NCI-H1105 treated with DMSO at 0.1 percent for 48 hours (cell line): Measurements from ENCODE around the gene WHAMM.
"Not testable (repeated sequence)": the region's sequence is repeated elsewhere in the genome, so short reads cannot be mapped to it uniquely, and the experiment has no call there.

Experiments
- DNase-seq: peaks from one replicate; lab custom pipeline; 2025; lab: John Stamatoyannopoulos, UW

Gene WHAMM, protein sequence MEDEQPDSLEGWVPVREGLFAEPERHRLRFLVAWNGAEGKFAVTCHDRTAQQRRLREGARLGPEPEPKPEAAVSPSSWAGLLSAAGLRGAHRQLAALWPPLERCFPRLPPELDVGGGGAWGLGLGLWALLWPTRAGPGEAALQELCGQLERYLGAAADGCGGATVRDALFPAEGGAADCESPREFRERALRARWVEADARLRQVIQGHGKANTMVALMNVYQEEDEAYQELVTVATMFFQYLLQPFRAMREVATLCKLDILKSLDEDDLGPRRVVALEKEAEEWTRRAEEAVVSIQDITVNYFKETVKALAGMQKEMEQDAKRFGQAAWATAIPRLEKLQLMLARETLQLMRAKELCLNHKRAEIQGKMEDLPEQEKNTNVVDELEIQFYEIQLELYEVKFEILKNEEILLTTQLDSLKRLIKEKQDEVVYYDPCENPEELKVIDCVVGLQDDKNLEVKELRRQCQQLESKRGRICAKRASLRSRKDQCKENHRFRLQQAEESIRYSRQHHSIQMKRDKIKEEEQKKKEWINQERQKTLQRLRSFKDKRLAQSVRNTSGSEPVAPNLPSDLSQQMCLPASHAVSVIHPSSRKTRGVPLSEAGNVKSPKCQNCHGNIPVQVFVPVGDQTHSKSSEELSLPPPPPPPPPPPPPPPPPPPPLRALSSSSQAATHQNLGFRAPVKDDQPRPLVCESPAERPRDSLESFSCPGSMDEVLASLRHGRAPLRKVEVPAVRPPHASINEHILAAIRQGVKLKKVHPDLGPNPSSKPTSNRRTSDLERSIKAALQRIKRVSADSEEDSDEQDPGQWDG

DNA sequence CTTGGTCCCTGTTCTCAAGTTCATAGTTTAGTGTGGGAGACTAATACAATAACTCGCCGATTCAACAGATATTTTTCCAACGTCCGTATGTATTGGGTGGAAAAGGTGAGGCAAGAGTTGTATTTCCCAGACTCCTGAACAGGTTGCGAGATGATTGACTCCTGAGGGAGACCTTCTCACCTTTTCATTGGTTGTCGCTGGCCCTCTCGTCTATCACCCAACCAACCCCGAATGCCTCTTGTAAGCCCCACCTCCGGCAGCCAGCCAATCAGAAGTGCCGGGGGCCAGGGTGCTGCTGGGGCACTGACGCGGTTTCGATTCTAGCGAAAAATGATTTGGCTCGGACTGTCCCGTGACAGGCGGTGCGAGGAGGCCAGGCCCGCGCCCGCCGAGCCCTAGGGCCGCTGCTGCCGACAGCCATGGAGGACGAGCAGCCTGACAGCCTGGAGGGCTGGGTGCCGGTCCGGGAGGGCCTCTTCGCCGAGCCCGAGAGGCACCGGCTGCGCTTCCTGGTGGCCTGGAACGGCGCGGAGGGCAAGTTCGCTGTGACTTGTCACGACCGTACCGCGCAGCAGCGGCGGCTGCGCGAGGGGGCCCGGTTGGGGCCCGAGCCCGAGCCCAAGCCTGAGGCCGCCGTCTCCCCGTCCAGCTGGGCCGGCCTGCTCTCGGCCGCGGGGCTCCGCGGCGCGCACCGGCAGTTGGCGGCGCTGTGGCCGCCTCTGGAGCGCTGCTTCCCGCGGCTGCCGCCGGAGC lies at the start of gene WHAMM:
Gene WHAMM, plus strand, starts transcription at position 321 of the 753 bp plus-strand sequence. Its CDS starts 99 bp downstream, at position 420.
- DNase-seq: peak; percentile 86

GRCh38 chr15:82763361-82764116 lies 45.9 kb upstream of the WHAMM start:
- DNase-seq: no peak

DNA sequence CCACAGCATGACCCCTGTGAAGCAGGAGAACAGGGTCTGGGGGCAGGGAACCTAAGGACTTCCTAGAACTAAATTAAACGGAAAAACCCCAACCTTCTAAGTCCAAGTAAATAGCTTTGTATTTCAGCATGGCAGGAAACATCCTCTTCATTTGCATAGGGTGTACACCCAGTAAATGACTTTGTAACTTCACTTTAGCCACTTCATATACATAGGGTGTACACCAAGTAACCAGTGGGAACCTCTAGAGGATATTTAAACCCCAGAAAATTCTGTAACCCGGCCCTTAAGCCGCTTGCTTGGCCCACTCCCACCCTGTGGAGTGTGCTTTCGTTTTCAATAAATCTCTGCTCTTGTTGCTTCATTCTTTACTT lies 45.3 kb upstream of the WHAMM start:
- DNase-seq: no peak

GRCh38 chr15:82764740-82765139 lies 44.7 kb upstream of the WHAMM start:
- no peak for DNase-seq

- not testable (repeated sequence) for DNase-seq
These were observed 43.2 kb upstream of the WHAMM start for GRCh38 chr15:82766201-82766600.

DNA sequence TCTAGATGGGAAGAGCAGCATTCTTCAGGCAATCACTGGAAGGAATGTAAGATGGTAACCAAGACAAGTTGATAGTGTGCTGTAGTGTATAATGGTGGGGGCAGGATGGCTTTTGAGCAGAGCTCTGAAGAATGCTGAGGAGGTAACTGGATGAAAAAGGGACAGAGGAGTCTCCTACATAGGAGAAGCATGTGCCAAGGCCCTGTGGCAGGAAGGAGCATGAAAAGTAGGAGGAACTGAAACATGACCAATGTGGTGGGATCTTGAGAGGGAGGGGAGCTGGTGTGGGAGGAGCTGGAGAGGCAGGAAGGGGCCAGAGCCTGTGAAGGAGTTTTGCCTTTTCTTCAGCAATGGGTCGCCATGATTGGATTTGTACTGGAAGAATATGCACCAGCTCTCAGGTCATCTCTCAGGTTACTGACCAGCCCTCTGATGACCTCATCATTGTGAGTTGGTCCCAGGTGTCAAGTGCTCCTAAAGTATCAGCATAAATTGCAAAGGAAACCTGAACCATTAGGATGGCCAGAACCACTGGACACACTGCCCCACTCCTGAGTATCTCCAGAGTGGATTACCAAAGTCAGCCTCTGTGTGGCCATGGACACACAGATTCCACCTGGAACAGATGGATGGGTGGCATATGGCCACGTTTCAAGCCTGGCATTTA lies 42.1 kb upstream of the WHAMM start:
- no peak for DNase-seq

DNA sequence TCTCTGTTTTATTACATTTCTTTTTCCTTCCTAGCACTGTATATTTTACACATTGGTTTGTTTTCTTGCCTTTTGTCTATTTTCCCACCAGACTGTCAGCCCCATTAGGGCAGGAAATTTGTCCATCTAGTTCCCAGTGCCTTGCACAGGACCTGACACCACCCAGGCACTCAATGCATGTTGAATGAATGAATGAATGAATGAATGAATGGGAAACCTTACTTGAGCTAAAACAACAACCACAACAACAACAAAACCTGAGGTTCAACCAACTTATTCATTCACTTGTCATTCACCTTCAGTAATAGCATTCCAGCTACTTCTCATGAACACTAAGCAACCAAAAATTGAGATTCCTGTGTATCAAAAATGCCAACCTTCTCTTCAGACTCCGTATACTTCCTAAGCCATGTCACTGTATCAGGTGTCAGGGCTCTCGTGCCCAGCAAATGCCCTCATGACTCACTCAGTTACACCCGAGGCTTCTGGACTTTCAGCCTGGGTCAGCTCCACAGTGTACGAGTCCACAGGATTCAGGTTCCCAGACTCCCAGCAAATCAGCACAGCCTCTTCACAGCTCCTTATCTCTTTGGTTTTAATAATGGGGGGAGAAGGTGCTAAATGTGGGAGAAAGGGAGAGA lies 40.9 kb upstream of the WHAMM start:
- no peak for DNase-seq

DNA sequence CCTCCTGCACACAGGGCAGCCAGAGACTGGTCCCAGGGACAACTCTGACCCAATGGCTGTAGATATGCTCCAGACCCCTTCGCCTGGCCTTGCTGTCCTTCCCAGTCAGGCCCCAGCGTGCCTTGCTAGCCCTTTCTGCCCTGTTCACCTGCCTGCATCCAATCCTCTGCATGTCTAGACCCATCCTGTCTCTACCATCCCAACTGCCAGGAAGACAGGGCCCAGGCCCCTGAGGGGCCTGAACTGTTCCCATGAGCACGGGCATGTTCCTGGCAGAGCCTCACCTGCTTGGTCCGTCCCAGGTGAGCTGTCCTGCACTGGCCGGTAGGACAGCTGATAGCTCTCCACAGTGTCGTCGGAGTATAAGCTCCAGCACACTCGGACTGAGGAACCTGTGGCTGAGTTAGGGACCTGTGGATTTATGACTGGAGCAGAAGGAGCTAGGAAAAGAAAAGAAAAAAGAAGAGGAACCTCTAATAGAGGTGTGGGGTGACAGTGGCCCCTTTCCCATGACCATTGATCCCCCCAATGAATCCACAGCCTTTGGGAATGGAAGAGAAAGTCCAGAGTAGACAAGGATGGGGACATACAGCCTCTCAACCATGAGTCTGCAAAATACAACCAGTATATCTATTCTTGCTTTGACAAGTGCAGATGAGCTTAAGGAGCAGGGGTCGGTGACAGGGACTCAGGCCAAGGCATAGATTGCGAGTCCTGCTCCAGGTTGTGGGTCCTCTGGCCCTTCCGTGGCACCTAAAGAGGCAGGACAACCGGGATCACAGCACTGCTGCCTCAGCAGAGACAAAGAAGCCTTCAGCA lies 37.4 kb upstream of the WHAMM start:
- no peak for DNase-seq

DNA sequence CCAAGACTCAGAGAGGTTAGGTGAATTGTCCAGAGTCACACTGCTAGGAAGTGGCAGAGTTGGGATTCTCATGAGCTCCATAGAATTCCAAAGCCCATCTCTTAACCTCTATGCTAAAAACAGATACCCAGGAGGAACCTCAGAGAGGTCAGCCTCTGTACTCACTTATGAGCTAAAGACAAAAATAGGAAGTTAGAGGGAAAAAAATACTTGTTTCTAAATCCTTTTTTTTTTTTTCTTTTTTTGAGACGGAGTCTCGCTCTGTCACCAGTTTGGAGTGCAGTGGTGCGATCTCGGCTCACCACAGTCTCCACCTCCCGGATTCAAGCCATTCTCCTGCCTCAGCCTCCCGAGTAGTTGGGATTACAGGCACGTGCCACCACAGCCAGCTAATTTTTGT lies 34.9 kb upstream of the WHAMM start:
- DNase-seq: no peak

DNA sequence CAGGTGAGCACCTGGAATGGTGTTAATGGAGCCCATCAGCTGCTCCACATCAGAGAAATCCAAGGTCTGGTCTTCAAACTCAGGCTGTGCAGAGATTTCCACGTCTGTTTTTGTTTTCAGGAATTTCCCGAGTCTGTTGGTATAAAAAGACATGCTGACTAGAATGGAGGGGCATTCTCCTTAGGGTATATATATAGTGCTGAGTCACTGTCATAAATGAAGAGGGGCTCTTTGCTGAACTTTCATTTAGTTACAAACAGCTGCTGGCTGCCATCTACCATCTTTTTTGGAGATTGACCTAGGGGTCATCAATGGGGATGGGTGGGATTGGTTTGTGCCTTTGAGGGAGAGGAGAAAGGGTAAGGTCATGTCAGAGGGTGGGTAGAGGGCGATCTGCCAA lies 30.7 kb upstream of the WHAMM start:
- no peak for DNase-seq

GRCh38 chr15:82781349-82781748 lies 28.1 kb upstream of the WHAMM start:
- no peak for DNase-seq

DNA sequence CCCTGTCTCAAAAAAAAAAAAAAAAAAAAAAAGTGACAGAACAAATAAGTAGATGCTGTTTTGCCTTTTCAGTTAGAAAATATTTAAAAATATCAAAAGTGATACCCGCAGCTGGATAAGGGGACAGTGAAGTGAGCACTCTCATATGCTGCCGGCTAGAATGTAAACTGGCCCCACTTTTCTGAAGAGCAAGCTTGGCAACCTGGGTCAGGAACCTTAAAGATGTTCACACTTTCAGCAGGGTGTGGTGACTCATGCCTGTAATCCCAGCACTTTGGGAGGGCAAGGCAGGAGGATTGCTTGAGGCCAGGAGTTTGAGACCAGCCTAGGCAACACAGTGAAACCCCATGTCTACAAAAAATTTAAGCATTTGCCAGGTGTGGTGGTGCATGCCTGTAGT lies 20.9 kb upstream of the WHAMM start:
- no peak for DNase-seq

- no peak for DNase-seq
These were observed 19.9 kb upstream of the WHAMM start for GRCh38 chr15:82789491-82789890.

- DNase-seq: no peak
These were observed 19.1 kb upstream of the WHAMM start for GRCh38 chr15:82790321-82790720.

DNA sequence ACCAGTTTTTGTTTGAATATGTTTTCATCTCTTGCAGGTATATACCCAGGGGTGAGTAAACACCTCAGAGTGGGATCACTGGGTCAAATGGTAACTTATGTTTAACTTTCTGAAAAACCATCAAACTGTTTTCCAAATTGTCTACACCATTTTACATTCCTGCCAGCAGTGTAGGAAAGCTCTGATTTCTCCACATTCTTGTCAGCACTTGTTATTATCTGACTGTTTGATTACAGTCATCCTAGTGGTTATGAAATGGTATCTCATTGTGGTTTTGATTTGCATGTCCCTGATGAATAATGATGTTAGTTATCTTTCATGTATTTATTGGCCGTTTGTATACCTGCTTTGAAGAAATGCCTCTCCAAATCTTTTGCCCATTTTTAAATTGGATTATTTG lies 17.4 kb upstream of the WHAMM start:
- no peak for DNase-seq

DNA sequence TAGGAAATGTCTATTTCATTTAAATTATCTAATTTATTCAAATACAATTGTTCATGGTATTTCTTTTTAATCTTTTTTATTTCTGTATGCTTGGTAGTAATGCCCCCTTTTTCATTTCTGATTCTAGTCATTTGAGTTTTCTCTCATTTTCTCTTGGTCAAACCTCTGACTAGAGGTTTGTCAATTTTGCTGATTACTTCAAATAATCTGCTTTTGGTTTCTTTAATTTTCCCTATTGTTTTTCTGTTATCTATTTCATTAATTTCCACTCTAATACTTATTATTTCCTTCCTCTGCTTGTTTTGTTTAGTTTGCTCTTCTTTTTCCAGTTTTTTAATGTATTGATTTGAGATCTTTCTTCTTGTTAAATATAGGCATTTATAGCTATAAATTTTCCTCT lies 15.7 kb upstream of the WHAMM start:
- DNase-seq: no peak

GRCh38 chr15:82798104-82798503 lies 11.3 kb upstream of the WHAMM start:
- no peak for DNase-seq

DNA sequence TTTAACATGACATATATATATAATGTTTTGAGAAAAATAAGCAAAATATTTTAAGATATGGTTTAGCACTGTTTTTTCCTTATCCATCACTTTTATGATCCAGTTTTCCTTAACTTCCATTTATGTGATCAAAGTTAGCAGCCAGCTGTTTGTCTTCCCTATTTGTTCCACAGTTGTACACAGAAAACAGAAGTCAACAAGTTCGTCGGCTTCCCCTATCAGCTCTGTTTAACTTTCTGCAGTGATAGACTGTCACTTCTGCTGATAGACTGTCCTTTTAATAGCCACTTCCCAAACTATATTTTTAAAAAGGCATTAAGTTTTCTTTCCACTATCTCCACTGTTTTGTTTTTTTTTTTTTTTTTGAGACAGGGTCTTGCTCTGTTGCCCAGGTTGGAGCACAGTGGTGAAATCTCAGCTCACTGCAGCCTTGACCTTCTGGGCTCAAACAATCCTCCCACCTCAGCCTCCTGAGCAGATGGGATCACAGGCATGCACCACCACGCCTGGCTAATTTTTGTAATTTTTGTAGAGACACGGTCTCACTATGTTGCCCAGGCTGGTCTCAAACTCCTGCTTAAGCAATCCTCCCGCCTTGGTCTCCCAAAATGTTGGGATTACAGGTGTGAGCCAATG lies 10.8 kb upstream of the WHAMM start:
- no peak for DNase-seq

DNA sequence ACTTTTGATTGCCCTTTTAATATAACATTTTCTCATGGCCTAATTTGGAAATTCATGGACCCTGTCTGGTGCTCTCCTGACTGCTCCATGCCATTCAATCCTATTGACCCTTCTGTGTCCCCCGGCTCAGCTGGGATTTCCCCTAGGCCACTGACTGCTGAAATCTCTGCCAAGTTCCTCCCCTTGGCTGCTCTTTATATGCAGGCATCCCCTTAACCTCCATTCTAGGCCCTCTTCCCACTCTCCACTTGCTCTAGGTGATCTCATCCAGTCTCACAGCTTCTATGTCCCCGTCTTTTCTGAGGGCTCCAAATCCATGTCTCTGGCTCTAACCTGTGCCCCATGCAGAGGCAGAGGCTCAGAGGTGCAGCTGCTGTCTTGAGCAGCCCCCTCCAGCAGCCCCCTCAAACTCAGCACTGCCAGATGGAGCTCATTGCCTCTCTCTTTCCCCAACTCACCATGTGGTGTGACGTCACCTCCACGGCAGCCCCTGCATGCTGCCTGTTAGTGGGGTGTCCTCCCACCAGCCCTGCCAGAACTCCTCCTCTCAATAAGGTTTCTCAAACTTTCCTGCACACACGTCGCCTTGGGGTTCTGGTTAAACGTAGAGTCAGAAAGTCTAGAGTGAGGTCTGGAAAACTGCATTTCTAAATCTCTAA lies 10.1 kb upstream of the WHAMM start:
- DNase-seq: no peak
